Measurements from ENCODE around the gene SPRR2D.

- TF ChIP-seq, protein P1, sequence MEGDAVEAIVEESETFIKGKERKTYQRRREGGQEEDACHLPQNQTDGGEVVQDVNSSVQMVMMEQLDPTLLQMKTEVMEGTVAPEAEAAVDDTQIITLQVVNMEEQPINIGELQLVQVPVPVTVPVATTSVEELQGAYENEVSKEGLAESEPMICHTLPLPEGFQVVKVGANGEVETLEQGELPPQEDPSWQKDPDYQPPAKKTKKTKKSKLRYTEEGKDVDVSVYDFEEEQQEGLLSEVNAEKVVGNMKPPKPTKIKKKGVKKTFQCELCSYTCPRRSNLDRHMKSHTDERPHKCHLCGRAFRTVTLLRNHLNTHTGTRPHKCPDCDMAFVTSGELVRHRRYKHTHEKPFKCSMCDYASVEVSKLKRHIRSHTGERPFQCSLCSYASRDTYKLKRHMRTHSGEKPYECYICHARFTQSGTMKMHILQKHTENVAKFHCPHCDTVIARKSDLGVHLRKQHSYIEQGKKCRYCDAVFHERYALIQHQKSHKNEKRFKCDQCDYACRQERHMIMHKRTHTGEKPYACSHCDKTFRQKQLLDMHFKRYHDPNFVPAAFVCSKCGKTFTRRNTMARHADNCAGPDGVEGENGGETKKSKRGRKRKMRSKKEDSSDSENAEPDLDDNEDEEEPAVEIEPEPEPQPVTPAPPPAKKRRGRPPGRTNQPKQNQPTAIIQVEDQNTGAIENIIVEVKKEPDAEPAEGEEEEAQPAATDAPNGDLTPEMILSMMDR (IDR thresholded peaks at IDR 0.05; ENCODE audit: low read depth, low read length, missing input control): no peak
- TF ChIP-seq RXRA (IDR thresholded peaks at IDR 0.05) (no peak), SP1 (IDR thresholded peaks at IDR 0.05) (no peak), EGR1 (IDR thresholded peaks at IDR 0.05; ENCODE audit: low read depth in 2 of 2) (no peak), TAF1 (conservative IDR thresholded peaks at IDR 0.05) (no peak), GABPA (IDR thresholded peaks at IDR 0.05 in 1 of 2, conservative IDR thresholded peaks at IDR 0.05 in 1 of 2) (no peak), JUND (IDR thresholded peaks at IDR 0.05) (no peak), RAD21 (IDR thresholded peaks at IDR 0.05) (no peak)
- TF ChIP-seq, protein P2, sequence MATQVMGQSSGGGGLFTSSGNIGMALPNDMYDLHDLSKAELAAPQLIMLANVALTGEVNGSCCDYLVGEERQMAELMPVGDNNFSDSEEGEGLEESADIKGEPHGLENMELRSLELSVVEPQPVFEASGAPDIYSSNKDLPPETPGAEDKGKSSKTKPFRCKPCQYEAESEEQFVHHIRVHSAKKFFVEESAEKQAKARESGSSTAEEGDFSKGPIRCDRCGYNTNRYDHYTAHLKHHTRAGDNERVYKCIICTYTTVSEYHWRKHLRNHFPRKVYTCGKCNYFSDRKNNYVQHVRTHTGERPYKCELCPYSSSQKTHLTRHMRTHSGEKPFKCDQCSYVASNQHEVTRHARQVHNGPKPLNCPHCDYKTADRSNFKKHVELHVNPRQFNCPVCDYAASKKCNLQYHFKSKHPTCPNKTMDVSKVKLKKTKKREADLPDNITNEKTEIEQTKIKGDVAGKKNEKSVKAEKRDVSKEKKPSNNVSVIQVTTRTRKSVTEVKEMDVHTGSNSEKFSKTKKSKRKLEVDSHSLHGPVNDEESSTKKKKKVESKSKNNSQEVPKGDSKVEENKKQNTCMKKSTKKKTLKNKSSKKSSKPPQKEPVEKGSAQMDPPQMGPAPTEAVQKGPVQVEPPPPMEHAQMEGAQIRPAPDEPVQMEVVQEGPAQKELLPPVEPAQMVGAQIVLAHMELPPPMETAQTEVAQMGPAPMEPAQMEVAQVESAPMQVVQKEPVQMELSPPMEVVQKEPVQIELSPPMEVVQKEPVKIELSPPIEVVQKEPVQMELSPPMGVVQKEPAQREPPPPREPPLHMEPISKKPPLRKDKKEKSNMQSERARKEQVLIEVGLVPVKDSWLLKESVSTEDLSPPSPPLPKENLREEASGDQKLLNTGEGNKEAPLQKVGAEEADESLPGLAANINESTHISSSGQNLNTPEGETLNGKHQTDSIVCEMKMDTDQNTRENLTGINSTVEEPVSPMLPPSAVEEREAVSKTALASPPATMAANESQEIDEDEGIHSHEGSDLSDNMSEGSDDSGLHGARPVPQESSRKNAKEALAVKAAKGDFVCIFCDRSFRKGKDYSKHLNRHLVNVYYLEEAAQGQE (IDR thresholded peaks at IDR 0.05): no peak
Observed at GRCh38 chr1:153072806-153073726, 32.1 kb upstream of the SPRR2D start.

Measured in liver (tissue), 3 donors.